ENCODE results near the gene DPPA5. TPM values are rescaled to one million over a fixed set of nuclear protein-coding genes. Genes with fewer than 3 reads are reported as not detected.

The DPPA5 gene
- total RNA-seq, 2 experiments from 2014 or later = not detected

DNA sequence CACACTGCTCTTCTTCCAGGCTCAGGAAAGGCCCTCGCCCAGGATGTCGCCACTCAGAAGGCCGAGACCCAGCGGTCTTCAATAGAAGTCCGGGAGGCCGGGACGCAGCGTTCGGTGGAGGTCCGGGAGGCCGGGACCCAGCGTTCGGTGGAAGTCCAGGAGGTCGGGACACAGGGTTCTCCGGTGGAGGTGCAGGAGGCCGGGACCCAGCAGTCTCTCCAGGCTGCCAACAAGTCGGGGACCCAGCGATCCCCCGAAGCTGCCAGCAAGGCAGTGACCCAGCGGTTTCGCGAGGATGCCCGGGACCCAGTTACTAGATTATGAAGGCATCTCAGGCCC is 9.4 kb upstream of the DPPA5 start:
- intact Hi-C loops (cut with DNase I, micrococcal nuclease) = no loop called here
- ChIA-PET CTCF (no interaction called here), POLR2A (no interaction called here)
- H3K27me3 Mint-ChIP-seq = no peaks in the 10 kb centered on the region
- no peak for DNase-seq
- no peak overlapping the region for H3K27ac Mint-ChIP-seq
- H3K4me1 Mint-ChIP-seq = no peaks in the 10 kb centered on the region
- H3K36me3 Mint-ChIP-seq (ENCODE audit: low read depth) = no peaks in the 10 kb centered on the region
- no peak for ATAC-seq
- H3K9me3 Mint-ChIP-seq (ENCODE audit: low read depth) = no peaks in the 10 kb centered on the region
- no peak overlapping the region for H3K4me3 Mint-ChIP-seq

DNA sequence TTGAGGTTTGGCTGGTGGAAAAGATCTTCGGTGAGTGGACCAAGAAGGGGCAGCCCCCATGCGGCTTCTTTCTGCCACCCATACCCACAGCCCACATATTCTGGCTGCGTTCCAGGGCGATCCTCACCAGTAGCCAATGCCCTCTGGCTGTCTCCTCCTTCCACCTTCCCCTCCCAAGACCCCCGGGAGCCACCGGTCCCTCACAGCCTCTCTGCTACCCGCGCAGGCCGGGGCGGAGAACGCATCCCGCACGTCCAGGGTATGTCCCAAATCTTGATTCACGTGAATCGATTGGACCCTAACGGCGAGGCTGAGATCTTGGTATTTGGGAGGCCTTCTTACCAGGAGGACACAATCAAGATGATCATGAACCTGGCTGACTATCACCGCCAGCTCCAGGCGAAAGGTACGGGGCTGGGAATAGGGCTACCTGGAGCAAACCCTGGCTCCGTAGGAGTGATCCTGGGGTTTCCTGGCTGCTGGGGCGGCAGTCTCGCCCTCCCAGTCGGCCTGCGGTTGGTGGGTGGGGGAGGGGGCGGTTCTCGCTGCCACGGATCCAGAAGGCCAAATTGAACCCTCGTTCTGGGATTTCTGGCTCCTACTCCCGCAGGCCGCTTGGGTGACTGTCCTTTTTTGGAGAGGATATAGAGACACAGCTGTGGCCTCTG is 8.9 kb upstream of the DPPA5 start:
- H3K4me1 Mint-ChIP-seq = no peaks in the 10 kb centered on the region
- H3K27me3 Mint-ChIP-seq = no peaks in the 10 kb centered on the region
- ATAC-seq = no peak
- ChIA-PET CTCF (no interaction called here), POLR2A (no interaction called here)
- DNase-seq = no peak
- H3K4me3 Mint-ChIP-seq = no peak overlapping the region
- H3K9me3 Mint-ChIP-seq (ENCODE audit: low read depth) = no peaks in the 10 kb centered on the region
- H3K36me3 Mint-ChIP-seq (ENCODE audit: low read depth) = no peaks in the 10 kb centered on the region
- no peak overlapping the region for H3K27ac Mint-ChIP-seq
- intact Hi-C loops (cut with DNase I, micrococcal nuclease) = no loop called here

DNA sequence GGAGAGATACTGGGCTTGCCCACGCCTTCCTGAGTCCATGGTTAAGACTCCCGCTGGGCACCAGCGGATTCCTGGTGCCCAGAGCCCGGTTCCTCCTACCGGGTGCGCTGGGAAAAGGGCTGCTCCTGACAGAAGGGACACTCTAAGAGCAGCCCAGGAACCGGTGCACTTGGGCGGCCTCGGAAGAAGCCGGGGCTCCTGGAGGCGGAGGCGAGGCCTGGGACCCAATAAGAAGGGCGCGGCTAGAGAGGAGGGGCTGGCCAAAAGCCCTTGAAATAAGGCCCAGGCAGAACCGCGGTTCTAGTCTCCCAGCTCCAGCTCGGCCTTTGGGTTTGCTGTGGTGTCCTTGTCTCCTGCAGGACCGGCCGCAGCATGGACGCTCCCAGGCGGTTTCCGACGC is 8.3 kb upstream of the DPPA5 start, which contains the start of gene KHDC3L:
TSS of gene KHDC3L (plus strand) at position 301 of the 400 bp plus-strand sequence. CDS start at position 373, 72 bp downstream.
- intact Hi-C loops (cut with DNase I, micrococcal nuclease) = no loop called here
- H3K36me3 Mint-ChIP-seq (ENCODE audit: low read depth) = no peaks in the 10 kb centered on the region
- POLR2A ChIA-PET = no interaction called here

DNA sequence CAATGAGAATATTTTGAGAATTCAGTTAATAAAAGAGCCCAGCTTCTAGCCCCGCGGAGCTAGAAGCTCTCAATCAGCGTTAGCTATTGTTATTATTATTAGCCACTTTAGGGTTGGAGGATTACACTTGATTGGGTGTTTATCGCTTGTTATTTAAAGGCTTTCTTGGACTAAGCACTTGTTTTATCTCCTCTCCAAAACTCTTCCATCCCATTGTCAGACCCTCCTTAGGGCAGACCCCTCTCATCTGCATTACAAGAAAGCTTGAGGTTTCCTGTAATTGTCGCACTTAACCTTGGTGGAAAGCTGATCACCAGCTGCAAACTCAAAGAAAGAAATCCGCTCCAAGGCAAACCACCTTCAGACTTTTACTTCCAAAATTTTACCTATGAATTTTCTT is 4.8 kb downstream of the DPPA5 start:
- no peaks in the 10 kb centered on the region for H3K36me3 Mint-ChIP-seq (ENCODE audit: low read depth)
- intact Hi-C loops (cut with DNase I, micrococcal nuclease) = no loop called here
- DNase-seq = no peak
- no peak overlapping the region for H3K4me3 Mint-ChIP-seq
- POLR2A ChIA-PET = no interaction called here
- CTCF ChIA-PET = interaction anchor here (0.9 kb wide), 1 partner anchor 263 kb away, joined by 3 read pairs; no protein-coding TSS in a partner anchor
- no peak overlapping the region for H3K27ac Mint-ChIP-seq
- H3K4me1 Mint-ChIP-seq = no peaks in the 10 kb centered on the region
- peaks cover 11% of the 10 kb centered on the region for H3K27me3 Mint-ChIP-seq
- no peak for ATAC-seq
- H3K9me3 Mint-ChIP-seq (ENCODE audit: low read depth) = no peaks in the 10 kb centered on the region

More for the DNA sequence above, 8.3 kb upstream of the DPPA5 start, which contains the start of gene KHDC3L:
- Mint-ChIP-seq H3K4me3 (no peak within 1 kb of the TSS), H3K9me3 (ENCODE audit: low read depth) (no peaks in the 10 kb centered on the region), H3K27me3 (peaks cover 2% of the 10 kb centered on the region), H3K27ac (no peak within 1 kb of the TSS), H3K4me1 (no peaks in the 10 kb centered on the region)
- DNase-seq = no peak
- CTCF ChIA-PET = no interaction called here
- no peak for ATAC-seq

DNA sequence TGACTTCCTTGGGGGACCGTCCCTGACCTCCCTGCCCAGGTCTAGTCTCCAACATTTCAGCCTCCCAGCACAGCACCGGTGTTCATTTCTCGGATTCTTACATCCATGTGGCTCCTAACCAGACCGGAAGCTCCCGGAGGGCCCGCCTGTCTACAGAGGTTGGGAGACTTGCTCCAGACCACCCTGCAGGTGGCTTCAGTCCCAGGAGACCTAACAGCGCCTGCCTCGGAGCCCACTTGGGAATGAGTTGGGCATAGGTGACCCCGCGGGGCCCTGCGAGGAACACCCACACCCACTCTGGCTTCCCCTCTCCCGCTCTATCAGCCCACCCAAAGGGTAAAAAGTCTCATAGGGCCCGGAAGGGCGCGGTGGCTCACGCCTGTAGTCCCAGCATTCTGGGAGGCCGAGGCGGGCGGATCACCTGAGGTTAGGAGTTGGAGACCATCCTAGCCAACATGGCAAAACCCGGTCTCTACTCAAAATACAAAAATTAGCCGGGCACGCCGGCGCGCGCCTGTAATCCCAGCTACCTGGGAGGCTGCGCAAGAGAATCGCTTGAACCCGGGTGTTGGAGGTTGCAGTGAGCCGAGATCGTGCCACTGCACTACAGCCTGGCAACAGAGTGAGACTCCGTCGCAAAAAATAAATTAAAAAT is 5.4 kb downstream of the DPPA5 start:
- DNase-seq (no peak), ATAC-seq (no peak)
- Mint-ChIP-seq H3K4me3 (no peak overlapping the region), H3K4me1 (no peaks in the 10 kb centered on the region), H3K9me3 (ENCODE audit: low read depth) (no peaks in the 10 kb centered on the region), H3K36me3 (ENCODE audit: low read depth) (no peaks in the 10 kb centered on the region), H3K27me3 (peaks cover 11% of the 10 kb centered on the region), H3K27ac (no peak overlapping the region)
- CTCF ChIA-PET = no interaction called here
- intact Hi-C loops (cut with DNase I, micrococcal nuclease) = no loop called here
- POLR2A ChIA-PET = no interaction called here

DNA sequence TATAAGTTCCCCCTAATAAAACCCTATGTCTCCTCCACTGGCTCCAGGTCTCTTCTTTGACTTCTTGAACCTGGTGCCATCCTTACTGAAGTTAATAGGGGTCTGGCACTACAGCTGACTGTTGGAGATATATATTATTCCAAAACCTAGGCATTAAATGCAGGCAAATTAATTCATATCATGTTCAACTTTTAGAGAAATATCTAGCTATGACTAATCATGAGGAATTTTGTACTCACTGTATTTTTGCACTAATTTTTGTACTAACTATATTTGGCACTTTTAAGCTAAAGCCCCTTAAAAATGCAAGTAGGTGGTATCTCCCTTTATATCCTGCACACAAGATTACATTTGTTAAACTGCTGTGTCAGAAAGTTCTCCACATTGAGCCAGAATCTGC is 10.9 kb downstream of the DPPA5 start:
- H3K36me3 Mint-ChIP-seq (ENCODE audit: low read depth) = no peaks in the 10 kb centered on the region
- POLR2A ChIA-PET = no interaction called here
- H3K9me3 Mint-ChIP-seq (ENCODE audit: low read depth) = no peaks in the 10 kb centered on the region
- H3K27me3 Mint-ChIP-seq = peaks cover 2% of the 10 kb centered on the region
- no peak for DNase-seq
- H3K4me3 Mint-ChIP-seq = no peak overlapping the region
- no peak for ATAC-seq
- CTCF ChIA-PET = interaction anchor here (0.6 to 0.7 kb wide), 2 partner anchors 16 to 182 kb away, joined by 3 read pairs; no protein-coding TSS in a partner anchor
- no peak overlapping the region for H3K27ac Mint-ChIP-seq
- H3K4me1 Mint-ChIP-seq = no peaks in the 10 kb centered on the region
- intact Hi-C loops (cut with DNase I, micrococcal nuclease) = no loop called here

DNA sequence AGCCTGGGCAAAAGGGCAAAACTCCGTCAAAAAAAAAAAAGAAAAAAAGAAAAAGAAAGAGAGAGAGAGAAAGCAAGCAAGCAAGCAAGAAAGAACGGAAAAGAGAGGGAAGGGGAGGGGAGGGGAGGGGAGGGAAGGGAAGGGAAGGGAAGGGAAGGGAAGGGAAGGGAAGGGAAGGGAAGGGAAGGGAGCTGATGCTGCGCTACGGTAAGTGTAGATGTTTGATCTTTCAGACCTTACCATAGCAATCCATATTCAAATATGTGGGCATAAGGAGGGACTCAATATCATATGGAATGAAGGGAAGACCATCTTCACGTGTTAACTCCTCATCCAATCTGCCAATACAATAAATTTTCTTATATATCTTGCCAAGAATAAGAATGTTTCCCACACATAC is 11.9 kb downstream of the DPPA5 start:
- ATAC-seq = no peak
- DNase-seq = no peak
- Mint-ChIP-seq H3K9me3 (ENCODE audit: low read depth) (no peaks in the 10 kb centered on the region), H3K4me1 (no peaks in the 10 kb centered on the region), H3K36me3 (ENCODE audit: low read depth) (no peaks in the 10 kb centered on the region), H3K4me3 (no peak overlapping the region), H3K27ac (no peak overlapping the region), H3K27me3 (no peaks in the 10 kb centered on the region)
- ChIA-PET POLR2A (no interaction called here), CTCF (no interaction called here)
- intact Hi-C loops (cut with DNase I, micrococcal nuclease) = no loop called here

DNA sequence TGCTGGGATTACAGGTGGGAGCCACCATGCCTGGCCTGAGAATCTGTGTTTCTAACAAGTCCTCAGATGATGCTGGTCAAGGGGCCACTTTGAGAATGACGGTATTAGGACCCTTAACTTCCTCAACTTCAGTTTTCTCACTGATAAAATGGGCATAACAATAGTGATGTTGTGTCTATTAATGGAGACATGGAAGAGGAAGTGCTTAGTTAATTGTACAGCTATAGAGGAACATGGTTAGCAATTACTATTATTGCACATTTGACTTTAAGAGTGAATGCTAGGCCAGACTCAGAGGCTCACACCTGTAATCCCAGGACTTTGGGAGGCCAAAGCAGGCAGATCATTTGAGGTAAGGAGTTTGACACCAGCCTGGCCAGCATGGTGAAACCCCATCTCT is 12.7 kb downstream of the DPPA5 start:
- H3K4me3 Mint-ChIP-seq = no peak overlapping the region
- intact Hi-C loops (cut with DNase I, micrococcal nuclease) = no loop called here
- ATAC-seq (no peak), DNase-seq (no peak)
- H3K27me3 Mint-ChIP-seq = no peaks in the 10 kb centered on the region
- H3K9me3 Mint-ChIP-seq (ENCODE audit: low read depth) = no peaks in the 10 kb centered on the region
- CTCF ChIA-PET = no interaction called here
- H3K4me1 Mint-ChIP-seq = no peaks in the 10 kb centered on the region
- H3K36me3 Mint-ChIP-seq (ENCODE audit: low read depth) = no peaks in the 10 kb centered on the region
- POLR2A ChIA-PET = no interaction called here
- no peak overlapping the region for H3K27ac Mint-ChIP-seq

DNA sequence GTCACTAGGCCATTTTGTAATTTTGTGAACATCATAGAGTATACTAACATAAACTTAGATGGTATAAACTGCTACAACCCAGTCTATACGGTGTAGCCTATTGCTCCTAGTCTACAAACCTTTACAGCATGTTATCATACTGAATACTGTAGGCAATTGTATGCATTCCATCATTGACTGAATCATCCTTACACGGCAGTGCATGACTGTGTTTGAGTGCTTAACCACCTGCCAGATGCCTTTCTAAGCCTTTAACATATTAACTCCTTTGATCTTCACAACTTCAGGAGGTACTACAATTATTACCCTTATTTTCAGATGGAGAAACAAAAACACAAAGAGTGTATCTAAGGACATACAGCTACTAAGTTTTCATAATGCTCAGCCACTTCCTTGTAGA is 14.0 kb downstream of the DPPA5 start:
- H3K27ac Mint-ChIP-seq = no peak overlapping the region
- ChIA-PET CTCF (interaction anchor here (0.6 to 0.7 kb wide), 2 partner anchors 25 to 175 kb away, joined by 3 read pairs; no protein-coding TSS in a partner anchor), POLR2A (no interaction called here)
- no peaks in the 10 kb centered on the region for H3K4me1 Mint-ChIP-seq
- no peak for ATAC-seq
- intact Hi-C loops (cut with DNase I, micrococcal nuclease) = no loop called here
- no peaks in the 10 kb centered on the region for H3K36me3 Mint-ChIP-seq (ENCODE audit: low read depth)
- H3K27me3 Mint-ChIP-seq = no peaks in the 10 kb centered on the region
- DNase-seq = no peak
- H3K9me3 Mint-ChIP-seq (ENCODE audit: low read depth) = no peaks in the 10 kb centered on the region
- no peak overlapping the region for H3K4me3 Mint-ChIP-seq

DNA sequence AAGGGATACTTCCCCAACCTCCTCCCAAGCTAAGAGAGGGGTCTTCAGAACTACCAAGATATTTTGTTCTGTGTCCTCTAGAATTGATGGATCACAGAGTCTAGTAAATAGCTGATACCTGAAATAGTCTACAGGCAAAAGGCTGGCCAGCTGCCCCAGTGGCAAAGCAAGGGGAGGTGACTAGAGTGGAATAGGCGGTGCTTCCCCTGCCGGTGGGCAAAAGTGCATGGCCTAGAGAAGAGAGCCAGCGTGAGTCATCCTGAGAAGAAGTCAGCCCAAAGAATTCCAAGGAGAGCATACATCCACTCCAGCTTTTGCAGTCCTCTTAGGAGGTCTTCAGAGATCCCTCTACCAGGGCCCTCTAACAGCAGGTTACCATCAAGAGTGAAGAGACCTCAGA is 14.7 kb downstream of the DPPA5 start:
- Mint-ChIP-seq H3K4me1 (no peaks in the 10 kb centered on the region), H3K4me3 (no peak overlapping the region), H3K9me3 (ENCODE audit: low read depth) (no peaks in the 10 kb centered on the region), H3K27ac (no peak overlapping the region), H3K36me3 (ENCODE audit: low read depth) (no peaks in the 10 kb centered on the region), H3K27me3 (no peaks in the 10 kb centered on the region)
- POLR2A ChIA-PET = no interaction called here
- DNase-seq = no peak
- ATAC-seq = no peak
- intact Hi-C loops (cut with DNase I, micrococcal nuclease) = no loop called here
- CTCF ChIA-PET = interaction anchor here (2.2 kb wide), 1 partner anchor 13 kb away, joined by 12 read pairs; no protein-coding TSS in a partner anchor

DNA sequence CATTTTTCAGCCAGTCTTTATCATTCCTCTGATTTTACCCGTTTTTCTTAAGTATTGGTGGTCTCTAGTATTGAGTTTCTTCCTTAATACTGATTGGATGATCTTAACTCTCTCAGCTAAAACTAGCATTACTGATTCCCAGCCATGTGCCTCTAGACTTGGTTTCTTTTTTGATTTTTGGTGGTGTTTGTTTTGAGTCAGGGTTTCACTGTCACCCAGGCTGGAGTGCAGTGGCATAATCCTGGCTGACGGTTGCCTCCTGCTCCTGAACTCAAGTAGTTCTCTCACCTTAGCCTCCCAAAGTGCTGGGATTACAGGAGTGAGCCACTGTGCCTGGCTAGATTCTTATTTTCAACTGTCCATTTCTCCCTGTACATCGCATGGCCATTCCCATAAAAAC is 24.9 kb downstream of the DPPA5 start:
- POLR2A ChIA-PET = no interaction called here
- CTCF ChIA-PET = interaction anchor here (0.6 to 3.1 kb wide), 6 partner anchors 13 to 717 kb away, joined by 3 to 17 read pairs (median 4); no protein-coding TSS in a partner anchor
- Mint-ChIP-seq H3K4me3 (no peak overlapping the region), H3K9me3 (ENCODE audit: low read depth) (no peaks in the 10 kb centered on the region), H3K4me1 (no peaks in the 10 kb centered on the region), H3K27me3 (peaks cover 13% of the 10 kb centered on the region), H3K36me3 (ENCODE audit: low read depth) (no peaks in the 10 kb centered on the region), H3K27ac (no peak overlapping the region)
- ATAC-seq = peak; percentile 66
- intact Hi-C loops (cut with DNase I, micrococcal nuclease) = loop anchor here (5.0 to 10.0 kb wide), 5 partner anchors 194 to 1797 kb away; partner anchors contain the start of gene KCNQ5 (in 1 of the 2)
- peak; percentile 20 for DNase-seq

DNA sequence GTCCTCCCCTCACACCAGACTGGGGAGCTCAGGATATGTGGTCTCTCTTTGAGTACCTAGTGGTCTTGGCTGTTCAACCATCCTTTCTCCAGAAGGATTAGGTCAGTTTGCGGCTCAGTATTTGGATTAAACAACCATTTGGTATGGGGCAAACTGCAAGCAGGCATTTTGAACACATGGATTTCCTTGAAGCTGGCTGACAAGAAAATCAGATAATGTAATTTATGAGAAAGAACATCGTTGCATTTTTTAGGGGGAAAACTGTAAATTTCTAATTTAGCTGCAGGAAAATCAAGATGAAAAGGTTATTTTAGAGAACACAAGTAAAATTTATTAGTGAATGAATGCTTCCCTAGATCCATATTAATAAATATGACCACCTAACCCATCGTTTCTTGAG is 25.3 kb downstream of the DPPA5 start:
- no peak overlapping the region for H3K27ac Mint-ChIP-seq
- ATAC-seq (no peak), DNase-seq (no peak)
- no peaks in the 10 kb centered on the region for H3K4me1 Mint-ChIP-seq
- peaks cover 13% of the 10 kb centered on the region for H3K27me3 Mint-ChIP-seq
- ChIA-PET POLR2A (no interaction called here), CTCF (interaction anchor here (0.6 to 4.7 kb wide), 13 partner anchors 12 to 716 kb away, joined by 3 to 31 read pairs (median 3); no protein-coding TSS in a partner anchor)
- no peak overlapping the region for H3K4me3 Mint-ChIP-seq
- no peaks in the 10 kb centered on the region for H3K36me3 Mint-ChIP-seq (ENCODE audit: low read depth)
- intact Hi-C loops (cut with DNase I, micrococcal nuclease) = loop anchor here (5.0 to 10.0 kb wide), 5 partner anchors 194 to 1796 kb away; partner anchors contain the start of gene KCNQ5 (in 1 of the 2)
- no peaks in the 10 kb centered on the region for H3K9me3 Mint-ChIP-seq (ENCODE audit: low read depth)

All from activated CD4-positive, alpha-beta T cell treated with anti-CD3 and anti-CD28 coated beads for 36 hours (primary cell).